Cerebellar cortex (tissue), 1 donor: ENCODE results near the gene DCN.
A peak's percentile ranks its signal among the peaks of the same experiment; 100 is the strongest.

Experiments
- DNase-seq: peaks from one replicate; pipeline ENCODE4 v3.0.0-alpha.2; 2015; ENCODE audit warnings: low spot score

The DCN gene

GRCh38 chr12:91138337-91138920 lies 44.2 kb downstream of the DCN start:
- no peak for DNase-seq

- DNase-seq: no peak
Measured at GRCh38 chr12:91133871-91134270, 48.7 kb downstream of the DCN start.

GRCh38 chr12:91129662-91130362 lies 52.8 kb downstream of the DCN start:
- no peak for DNase-seq

- DNase-seq: no peak
Measured at GRCh38 chr12:91127751-91128150, 54.9 kb downstream of the DCN start.

- DNase-seq: no peak
Measured at GRCh38 chr12:91127306-91127705, 55.3 kb downstream of the DCN start.

- no peak for DNase-seq
Measured at GRCh38 chr12:91126516-91126915, 56.1 kb downstream of the DCN start.

GRCh38 chr12:91123236-91123916 lies 59.2 kb downstream of the DCN start:
- DNase-seq: no peak

- no peak for DNase-seq
Measured at GRCh38 chr12:91120781-91121180, 61.8 kb downstream of the DCN start.

GRCh38 chr12:91119089-91119488 lies 63.5 kb downstream of the DCN start:
- no peak for DNase-seq

GRCh38 chr12:91113621-91114020 lies 69.0 kb downstream of the DCN start:
- DNase-seq: no peak

GRCh38 chr12:91111366-91112325 lies 71.0 kb downstream of the DCN start, which contains the start of gene LUM:
TSS of gene LUM (minus strand) at chr12:91111494. CDS start at chr12:91108979, 2,515 bp downstream.
- DNase-seq: no peak

GRCh38 chr12:91110311-91110924 lies 72.2 kb downstream of the DCN start:
- no peak for DNase-seq

GRCh38 chr12:91109581-91110310 lies 72.9 kb downstream of the DCN start:
- no peak for DNase-seq

GRCh38 chr12:91109148-91109564 lies 73.5 kb downstream of the DCN start:
- DNase-seq: peak; percentile 55

GRCh38 chr12:91108196-91108755 lies 74.3 kb downstream of the DCN start:
- no peak for DNase-seq

- no peak for DNase-seq
Measured at GRCh38 chr12:91106283-91106682, 76.3 kb downstream of the DCN start.

- no peak for DNase-seq
Measured at GRCh38 chr12:91105807-91106206, 76.8 kb downstream of the DCN start.

- DNase-seq: no peak
Measured at GRCh38 chr12:91104812-91105466, 77.7 kb downstream of the DCN start.

- DNase-seq: no peak
Measured at GRCh38 chr12:91103624-91104023, 79.0 kb downstream of the DCN start.

- DNase-seq: no peak
Measured at GRCh38 chr12:91103101-91103500, 79.5 kb downstream of the DCN start.
